ENCODE measurements around the gene AURKB. TPM values are rescaled to one million over a fixed set of nuclear protein-coding genes. Genes with fewer than 3 reads are reported as not detected.
A peak's percentile ranks its signal among the peaks of the same experiment; 100 is the strongest.

Gene AURKB
- total and polyA plus RNA-seq, 2 of the 13 experiments (the other 11 are each of a cell fraction or from before 2014, with no cell fraction given), result 29.5 to 75.3 TPM

- TF ChIP-seq FOXC1 (CRISPR knock-in tag; IDR thresholded peaks at IDR 0.05; ENCODE audit: borderline replicate concordance), result peak; percentile 38; the same call in 1 of the 2 replicates
- TF ChIP-seq HNF1A (IDR thresholded peaks at IDR 0.05; ENCODE audit: low read depth), result no peak; the same call in 1 of the 2 replicates
- TF ChIP-seq HNF1A (CRISPR knock-in tag; IDR thresholded peaks at IDR 0.05; ENCODE audit: borderline replicate concordance), result peak; percentile 74; the same call in 1 of the 2 replicates
- peak; percentile 100 for TF ChIP-seq SNAPC2 (CRISPR knock-in tag; IDR thresholded peaks at IDR 0.05)
- TF ChIP-seq ZNF720 (CRISPR knock-in tag; IDR thresholded peaks at IDR 0.05), result peak; percentile 96; the same call in 1 of the 2 replicates
- 0 out of 2 replicates have a peak, but pooled peaks have one; percentile 61 for TF ChIP-seq MAZ (IDR thresholded peaks at IDR 0.05; ENCODE audit: borderline replicate concordance, low read depth, low read length)
- TF ChIP-seq MAZ (CRISPR knock-in tag; IDR thresholded peaks at IDR 0.05; ENCODE audit: low read depth), result peak; percentile 89
- peak; percentile 94; the same call in 1 of the 2 replicates for TF ChIP-seq ETS1 (CRISPR knock-in tag; IDR thresholded peaks at IDR 0.05)
- TF ChIP-seq HNRNPUL1 (IDR thresholded peaks at IDR 0.05; ENCODE audit: low read depth, low read length), result no peak
- no peak for TF ChIP-seq SNRNP70 (IDR thresholded peaks at IDR 0.05; ENCODE audit: low read depth, low read length)
- TF ChIP-seq ZNF850 (CRISPR knock-in tag; conservative IDR thresholded peaks at IDR 0.05), result no peak
- TF ChIP-seq ZNF317 (CRISPR knock-in tag; IDR thresholded peaks at IDR 0.05), result peak; percentile 93
- peak; percentile 76 for TF ChIP-seq HDAC6 (IDR thresholded peaks at IDR 0.05; ENCODE audit: low read depth, low read length)
- TF ChIP-seq PHB2 (IDR thresholded peaks at IDR 0.05; ENCODE audit: partially characterized antibody), result no peak
- peak; percentile 98; the same call in 1 of the 2 replicates for TF ChIP-seq FUBP1 (CRISPR knock-in tag; IDR thresholded peaks at IDR 0.05; ENCODE audit: borderline replicate concordance)
- no peak for TF ChIP-seq CERS6 (CRISPR knock-in tag; IDR thresholded peaks at IDR 0.05)
- peak; percentile 59; the same call in 1 of the 2 replicates for TF ChIP-seq FOSL1 (CRISPR knock-in tag; IDR thresholded peaks at IDR 0.05; ENCODE audit: borderline replicate concordance)
- TF ChIP-seq THAP7 (CRISPR knock-in tag; IDR thresholded peaks at IDR 0.05), result peak; percentile 78; the same call in 1 of the 2 replicates
- no peak for TF ChIP-seq ARHGAP35 (CRISPR knock-in tag; IDR thresholded peaks at IDR 0.05; ENCODE audit: borderline replicate concordance)
These were observed 37.1 kb downstream of the AURKB start (continued) for GRCh38 chr17:8173056-8173870.

Measured in HepG2 (cell line).